Endodermal cell (in vitro differentiated cells): Measurements from ENCODE around the gene KIF26B. TPM values are rescaled to one million over a fixed set of nuclear protein-coding genes. Genes with fewer than 3 reads are reported as not detected.

ENCODE experiments used
- DNase-seq: peaks from one replicate; pipeline ENCODE4 v3.0.0-alpha.2; 2017
- H3K27ac ChIP-seq: 2 replicates; pipeline ENCODE4 v1.5.1; 2013; ENCODE audit warnings: mild to moderate bottlenecking, low read depth, low read length, moderate library complexity
- H3K27me3 ChIP-seq: 2 replicates; pipeline ENCODE4 v1.6.1; 2013; ENCODE audit warnings: mild to moderate bottlenecking, low read length, moderate library complexity; ENCODE audit not compliant: insufficient read depth, control insufficient read depth, poor library complexity, severe bottlenecking
- H3K36me3 ChIP-seq: 2 replicates; pipeline ENCODE4 v1.7.0; 2013; ENCODE audit warnings: mild to moderate bottlenecking, low read length, moderate library complexity; ENCODE audit not compliant: control insufficient read depth, insufficient read depth
- H3K4me1 ChIP-seq: one replicate; pipeline ENCODE4 v1.7.0; 2013; ENCODE audit warnings: low read length; ENCODE audit not compliant: control insufficient read depth, insufficient read depth
- H3K4me3 ChIP-seq: 2 replicates; pipeline ENCODE4 v1.5.1; 2013; ENCODE audit warnings: mild to moderate bottlenecking, low read length, moderate library complexity
- H3K9ac ChIP-seq: 2 replicates; pipeline ENCODE4 v1.6.1; 2013; ENCODE audit warnings: mild to moderate bottlenecking, low read length, moderate library complexity; ENCODE audit not compliant: poor library complexity, severe bottlenecking; ENCODE audit errors: extremely low read depth
- H3K9me3 ChIP-seq: 2 replicates; pipeline ENCODE4 v1.6.1; 2013; ENCODE audit warnings: mild to moderate bottlenecking, low read length, moderate library complexity; ENCODE audit not compliant: control insufficient read depth
- H3K27ac Mint-ChIP-seq: 2 replicates; pipeline ENCODE4 v1.8.0; 2020; ENCODE audit warnings: mixed read lengths
- H3K27me3 Mint-ChIP-seq: 2 replicates; pipeline ENCODE4 v1.8.0; 2021; ENCODE audit warnings: mild to moderate bottlenecking, mixed read lengths; ENCODE audit not compliant: insufficient read depth
- H3K36me3 Mint-ChIP-seq: 2 replicates; pipeline ENCODE4 v1.8.0; 2020; ENCODE audit warnings: low read depth, mixed read lengths
- H3K4me1 Mint-ChIP-seq: 2 replicates; pipeline ENCODE4 v1.8.0; 2020; ENCODE audit warnings: mixed read lengths
- H3K4me3 Mint-ChIP-seq: 2 replicates; pipeline ENCODE4 v1.8.0; 2020; ENCODE audit warnings: mild to moderate bottlenecking, moderate library complexity, mixed read lengths
- H3K9me3 Mint-ChIP-seq: 2 replicates; pipeline ENCODE4 v1.8.0; 2020; ENCODE audit warnings: mild to moderate bottlenecking, mixed read lengths
- WGBS, 2 experiments: methylation state at CpG; one replicate each; pipeline versions ENCODE4 v1.1.5 to v1.1.7; 2013; ENCODE audit warnings: missing lambda C conversion rate in 2 of 2, mixed read lengths in 1 of 2; ENCODE audit not compliant: insufficient coverage in 1 of 2, insufficient read length in 1 of 2; 5-methylcytosine and 5-hydroxymethylcytosine counted together
- total RNA-seq, 2 donors: library from RNA; stranded (reverse); fragmentation: NEBNext Ultra II Directional in 1 of 2; extraction: Animal tissue kit (Norgen Biotek cat#: 25700) in 1 of 2; gene quantifications; 2 replicates in 1 of 2; 3 replicates in 1 of 2; pipeline ENCODE4 v1.2.1, GENCODE V29; 2021
- TF ChIP-seq, protein P1 (sequence below): fragments of 200-600 bp; sonication (generic); conservative IDR thresholded peaks from 2 replicates; pipeline ENCODE4 v1.5.0; 2021; ENCODE audit warnings: antibody characterized with exemption, mild to moderate bottlenecking

Gene KIF26B
- total RNA-seq, 2 donors from 2014 or later, result 12.3 to 21.0 TPM

DNA sequence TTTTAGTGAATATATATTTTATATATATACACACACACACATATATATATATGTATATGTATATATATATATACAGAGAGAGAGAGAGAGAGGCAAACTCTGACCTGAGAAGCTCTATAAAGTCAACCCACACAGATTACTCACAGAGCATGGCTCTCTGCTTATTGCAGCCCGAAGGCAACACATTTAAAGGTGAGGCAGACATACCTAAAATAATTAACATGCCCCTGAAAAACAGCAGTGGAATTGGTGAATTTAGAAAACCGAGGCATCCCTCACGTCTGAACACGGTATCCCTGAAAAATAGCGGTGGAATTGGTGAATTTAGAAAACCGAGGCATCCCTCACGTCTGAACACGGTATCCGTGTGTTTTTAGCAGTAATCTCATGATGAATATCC lies 228.2 kb downstream of the KIF26B start:
- WGBS, 2 experiments, result 91 to 95% methylated on average over 8 to 9 of the region's 9 CpGs
- Histone ChIP-seq H3K36me3 (no peaks in the 10 kb centered on the region), H3K4me3 (no peak overlapping the region), H3K27me3 (no peaks in the 10 kb centered on the region), H3K9ac (no peak overlapping the region), H3K27ac (no peak overlapping the region), H3K4me1 (peaks cover 7% of the 10 kb centered on the region), H3K9me3 (no peaks in the 10 kb centered on the region)
- Mint-ChIP-seq H3K4me1 (peaks cover 32% of the 10 kb centered on the region), H3K9me3 (no peaks in the 10 kb centered on the region), H3K27ac (no peak overlapping the region), H3K4me3 (no peak overlapping the region), H3K27me3 (no peaks in the 10 kb centered on the region), H3K36me3 (no peaks in the 10 kb centered on the region)
- DNase-seq, result no peak
- TF ChIP-seq, protein P1, sequence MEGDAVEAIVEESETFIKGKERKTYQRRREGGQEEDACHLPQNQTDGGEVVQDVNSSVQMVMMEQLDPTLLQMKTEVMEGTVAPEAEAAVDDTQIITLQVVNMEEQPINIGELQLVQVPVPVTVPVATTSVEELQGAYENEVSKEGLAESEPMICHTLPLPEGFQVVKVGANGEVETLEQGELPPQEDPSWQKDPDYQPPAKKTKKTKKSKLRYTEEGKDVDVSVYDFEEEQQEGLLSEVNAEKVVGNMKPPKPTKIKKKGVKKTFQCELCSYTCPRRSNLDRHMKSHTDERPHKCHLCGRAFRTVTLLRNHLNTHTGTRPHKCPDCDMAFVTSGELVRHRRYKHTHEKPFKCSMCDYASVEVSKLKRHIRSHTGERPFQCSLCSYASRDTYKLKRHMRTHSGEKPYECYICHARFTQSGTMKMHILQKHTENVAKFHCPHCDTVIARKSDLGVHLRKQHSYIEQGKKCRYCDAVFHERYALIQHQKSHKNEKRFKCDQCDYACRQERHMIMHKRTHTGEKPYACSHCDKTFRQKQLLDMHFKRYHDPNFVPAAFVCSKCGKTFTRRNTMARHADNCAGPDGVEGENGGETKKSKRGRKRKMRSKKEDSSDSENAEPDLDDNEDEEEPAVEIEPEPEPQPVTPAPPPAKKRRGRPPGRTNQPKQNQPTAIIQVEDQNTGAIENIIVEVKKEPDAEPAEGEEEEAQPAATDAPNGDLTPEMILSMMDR, result no peak

DNA sequence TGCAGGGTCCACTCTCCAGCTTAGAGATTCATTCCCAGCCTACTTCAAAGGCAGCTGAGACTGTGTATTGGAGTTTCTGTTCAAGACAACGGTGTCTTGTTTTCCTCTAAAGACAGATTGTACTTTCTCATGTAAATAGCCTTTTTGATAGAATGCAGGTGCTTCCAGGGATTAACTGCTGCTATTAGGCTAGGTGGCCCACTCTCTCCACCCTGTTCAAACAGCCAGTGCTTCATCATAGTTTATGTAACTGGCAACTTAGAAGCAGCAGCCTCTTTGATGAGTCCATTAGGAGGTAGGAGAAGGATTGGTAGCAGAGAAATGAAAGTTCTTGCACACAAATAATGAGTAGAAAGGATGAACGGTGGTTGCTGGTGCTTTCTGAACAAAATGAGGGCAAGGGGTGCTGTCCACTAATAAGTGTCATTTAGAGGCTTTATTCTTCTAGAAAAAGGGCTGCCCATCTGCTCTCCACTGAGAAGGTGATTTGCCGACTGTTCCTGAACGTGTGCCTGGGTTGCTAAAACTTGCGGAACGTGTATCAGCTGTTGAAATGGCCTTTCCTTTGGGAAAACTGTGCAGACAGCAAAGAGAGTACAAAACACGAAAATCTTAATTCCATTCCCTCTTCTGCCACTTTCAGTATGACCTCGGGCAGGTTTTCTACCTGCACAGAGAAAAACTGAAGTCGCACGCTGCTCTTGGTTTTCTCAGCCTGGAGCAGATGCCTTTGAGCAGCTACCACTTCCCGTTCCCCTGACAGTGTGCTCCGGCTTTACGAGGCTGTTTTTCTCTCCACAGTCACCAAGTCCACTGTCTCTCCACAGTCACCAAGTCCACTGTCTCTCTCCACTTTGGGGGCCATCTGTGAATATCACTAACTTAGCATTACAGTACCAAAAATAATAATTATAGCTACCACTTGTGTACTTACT lies 228.9 kb downstream of the KIF26B start:
- Mint-ChIP-seq H3K36me3 (no peaks in the 10 kb centered on the region), H3K9me3 (no peaks in the 10 kb centered on the region), H3K27ac (peak overlapping the region; percentile 14), H3K27me3 (no peaks in the 10 kb centered on the region), H3K4me3 (no peak overlapping the region), H3K4me1 (peaks cover 25% of the 10 kb centered on the region)
- Histone ChIP-seq H3K27ac (no peak overlapping the region), H3K27me3 (no peaks in the 10 kb centered on the region), H3K36me3 (no peaks in the 10 kb centered on the region), H3K9ac (no peak overlapping the region), H3K4me1 (peaks cover 4% of the 10 kb centered on the region), H3K4me3 (no peak overlapping the region), H3K9me3 (no peaks in the 10 kb centered on the region)
- WGBS, 2 experiments, result 84 to 88% methylated on average over 13 of the region's 13 CpGs
- TF ChIP-seq, protein P1, result no peak
- DNase-seq, result peak; percentile 46

GRCh38 chr1:245386297-245386971 lies 231.6 kb downstream of the KIF26B start:
- Histone ChIP-seq H3K4me3 (no peak overlapping the region), H3K4me1 (peaks cover 4% of the 10 kb centered on the region), H3K27ac (no peak overlapping the region), H3K9ac (no peak overlapping the region), H3K36me3 (no peaks in the 10 kb centered on the region), H3K27me3 (no peaks in the 10 kb centered on the region), H3K9me3 (no peaks in the 10 kb centered on the region)
- no peak overlapping the region for H3K4me3 Mint-ChIP-seq
- 94 to 97% methylated on average over 10 to 11 of the region's 11 CpGs for whole genome bisulfite sequencing, 2 experiments
- H3K27me3 Mint-ChIP-seq, result no peaks in the 10 kb centered on the region
- no peak overlapping the region for H3K27ac Mint-ChIP-seq
- TF ChIP-seq, protein P1, result no peak
- peaks cover 19% of the 10 kb centered on the region for H3K4me1 Mint-ChIP-seq
- DNase-seq, result peak; percentile 25
- no peaks in the 10 kb centered on the region for H3K9me3 Mint-ChIP-seq
- H3K36me3 Mint-ChIP-seq, result no peaks in the 10 kb centered on the region
